Measurements from ENCODE around the gene PCTP.

GRCh38 chr17:55745258-55745657, 5.6 kb upstream of the PCTP start:
- no peak for TF ChIP-seq CTCF (IDR thresholded peaks at IDR 0.05)
- no peak for TF ChIP-seq POLR2A (IDR thresholded peaks at IDR 0.05)
